ENCODE measurements around the gene CCBE1.

DNA sequence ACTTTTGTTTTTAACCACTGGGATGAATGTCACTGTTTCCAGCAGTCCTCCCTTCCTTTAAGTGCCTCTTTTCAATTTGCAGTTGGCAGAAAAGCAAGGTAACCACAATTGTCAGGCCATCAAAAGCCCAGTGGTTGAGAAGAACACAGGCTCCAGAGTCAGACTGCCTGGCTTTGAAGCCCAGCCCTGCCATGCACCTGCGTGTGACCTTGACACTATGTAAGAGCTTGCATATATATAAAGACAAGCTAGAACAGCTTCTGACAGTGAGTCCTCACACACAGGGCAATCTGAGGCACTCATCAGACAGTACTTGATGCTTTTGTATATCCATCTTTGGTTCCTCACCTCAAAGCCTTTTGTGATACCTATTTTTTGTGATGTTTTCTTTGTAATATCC, 11.0 kb downstream of the CCBE1 start:
- TF ChIP-seq POLR2AphosphoS5 (IDR thresholded peaks at IDR 0.05) = no peak
- TF ChIP-seq, protein P1, sequence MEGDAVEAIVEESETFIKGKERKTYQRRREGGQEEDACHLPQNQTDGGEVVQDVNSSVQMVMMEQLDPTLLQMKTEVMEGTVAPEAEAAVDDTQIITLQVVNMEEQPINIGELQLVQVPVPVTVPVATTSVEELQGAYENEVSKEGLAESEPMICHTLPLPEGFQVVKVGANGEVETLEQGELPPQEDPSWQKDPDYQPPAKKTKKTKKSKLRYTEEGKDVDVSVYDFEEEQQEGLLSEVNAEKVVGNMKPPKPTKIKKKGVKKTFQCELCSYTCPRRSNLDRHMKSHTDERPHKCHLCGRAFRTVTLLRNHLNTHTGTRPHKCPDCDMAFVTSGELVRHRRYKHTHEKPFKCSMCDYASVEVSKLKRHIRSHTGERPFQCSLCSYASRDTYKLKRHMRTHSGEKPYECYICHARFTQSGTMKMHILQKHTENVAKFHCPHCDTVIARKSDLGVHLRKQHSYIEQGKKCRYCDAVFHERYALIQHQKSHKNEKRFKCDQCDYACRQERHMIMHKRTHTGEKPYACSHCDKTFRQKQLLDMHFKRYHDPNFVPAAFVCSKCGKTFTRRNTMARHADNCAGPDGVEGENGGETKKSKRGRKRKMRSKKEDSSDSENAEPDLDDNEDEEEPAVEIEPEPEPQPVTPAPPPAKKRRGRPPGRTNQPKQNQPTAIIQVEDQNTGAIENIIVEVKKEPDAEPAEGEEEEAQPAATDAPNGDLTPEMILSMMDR (IDR thresholded peaks at IDR 0.05 in 8 of 11, conservative IDR thresholded peaks at IDR 0.05 in 3 of 11) = no peak
